ENCODE measurements around the gene COL15A1.

GRCh38 chr9:98953581-98954243, 10.0 kb downstream of the COL15A1 start:
- TF ChIP-seq CTCF (conservative IDR thresholded peaks at IDR 0.05; ENCODE audit: low read depth, low read length) (no peak), EZH2 (IDR thresholded peaks at IDR 0.05; ENCODE audit: borderline replicate concordance, low read depth, low read length, poor library complexity, severe bottlenecking) (no peak)

Measured in A673 (cell line).